Anterior cingulate cortex (tissue), 58 donors: ENCODE data around the gene CCN2.
A peak's percentile ranks its signal among the peaks of the same experiment; 100 is the strongest.
"Not testable (repeated sequence)": the region's sequence is repeated elsewhere in the genome, so short reads cannot be mapped to it uniquely, and the experiment has no call there.

Experiments used
- DNase-seq, 58 donors: peaks; one replicate each; lab custom pipeline; 2025; lab: John Stamatoyannopoulos, UW

Gene CCN2

GRCh38 chr6:131946404-131946991 is 4.7 kb downstream of the CCN2 start:
- DNase-seq = no peak

- DNase-seq = no peak
Measured at GRCh38 chr6:131945971-131946370, 5.2 kb downstream of the CCN2 start.

GRCh38 chr6:131937703-131938631 is 13.2 kb downstream of the CCN2 start:
- no peak for DNase-seq

GRCh38 chr6:131937226-131937625 is 13.9 kb downstream of the CCN2 start:
- DNase-seq = no peak

- no peak for DNase-seq
Measured at GRCh38 chr6:131936156-131936555, 15.0 kb downstream of the CCN2 start.

- DNase-seq = no peak
Measured at GRCh38 chr6:131931063-131931750, 20.0 kb downstream of the CCN2 start.

- DNase-seq = no peak
Measured at GRCh38 chr6:131929976-131930375, 21.2 kb downstream of the CCN2 start.

- no peak for DNase-seq
Measured at GRCh38 chr6:131929264-131929663, 21.9 kb downstream of the CCN2 start.

GRCh38 chr6:131924881-131925474 is 26.2 kb downstream of the CCN2 start:
- DNase-seq = peak in 1 of 58 donors; percentile 13

GRCh38 chr6:131923356-131923755 is 27.8 kb downstream of the CCN2 start:
- DNase-seq = peak in 7 of 58 donors; percentile 0 to 20 (median 3)

- no peak for DNase-seq
Measured at GRCh38 chr6:131920656-131921055, 30.5 kb downstream of the CCN2 start.

- DNase-seq = no peak
Measured at GRCh38 chr6:131918650-131919355, 32.4 kb downstream of the CCN2 start.

- DNase-seq = no peak
Measured at GRCh38 chr6:131917763-131918649, 33.2 kb downstream of the CCN2 start.

GRCh38 chr6:131917318-131917717 is 33.9 kb downstream of the CCN2 start:
- no peak for DNase-seq

- no peak for DNase-seq
Measured at GRCh38 chr6:131916847-131917246, 34.3 kb downstream of the CCN2 start.

- not testable (repeated sequence) for DNase-seq
Measured at GRCh38 chr6:131916091-131916796, 34.9 kb downstream of the CCN2 start.

GRCh38 chr6:131914967-131915751 is 36.0 kb downstream of the CCN2 start:
- DNase-seq = peak in 41 of 58 donors; percentile 1 to 75 (median 19)

GRCh38 chr6:131914234-131914633 is 36.9 kb downstream of the CCN2 start:
- DNase-seq = no peak
